ENCODE data around the gene CD99L2.

Gene CD99L2

GRCh38 chrX:150898343-150899190 lies at the start of gene CD99L2:
CD99L2 (minus strand) TSS chrX:150898668; CDS start chrX:150898588, 80 bp downstream.
- DNase-seq (ENCODE audit: low read depth, low spot score): peak; percentile 60

- no peak for DNase-seq (ENCODE audit: low read depth, low spot score)
These were observed 45.8 kb upstream of the CD99L2 start for GRCh38 chrX:150944233-150944632.

GRCh38 chrX:150942942-150943594 lies 44.6 kb upstream of the CD99L2 start:
- no peak for DNase-seq (ENCODE audit: low read depth, low spot score)

GRCh38 chrX:150941580-150941979 lies 43.1 kb upstream of the CD99L2 start:
- DNase-seq (ENCODE audit: low read depth, low spot score): no peak

GRCh38 chrX:150940844-150941495 lies 42.5 kb upstream of the CD99L2 start:
- no peak for DNase-seq (ENCODE audit: low read depth, low spot score)

- no peak for DNase-seq (ENCODE audit: low read depth, low spot score)
These were observed 38.1 kb upstream of the CD99L2 start for GRCh38 chrX:150936556-150936955.

GRCh38 chrX:150935467-150935866 lies 37.0 kb upstream of the CD99L2 start:
- no peak for DNase-seq (ENCODE audit: low read depth, low spot score)

- no peak for DNase-seq (ENCODE audit: low read depth, low spot score)
These were observed 36.0 kb upstream of the CD99L2 start for GRCh38 chrX:150934453-150934852.

- DNase-seq (ENCODE audit: low read depth, low spot score): no peak
These were observed 35.5 kb upstream of the CD99L2 start for GRCh38 chrX:150933945-150934350.

- no peak for DNase-seq (ENCODE audit: low read depth, low spot score)
These were observed 30.6 kb upstream of the CD99L2 start for GRCh38 chrX:150929058-150929457.

GRCh38 chrX:150926791-150927190 lies 28.3 kb upstream of the CD99L2 start:
- DNase-seq (ENCODE audit: low read depth, low spot score): no peak

GRCh38 chrX:150926304-150926703 lies 27.8 kb upstream of the CD99L2 start:
- DNase-seq (ENCODE audit: low read depth, low spot score): no peak

GRCh38 chrX:150919401-150919800 lies 20.9 kb upstream of the CD99L2 start:
- no peak for DNase-seq (ENCODE audit: low read depth, low spot score)

- DNase-seq (ENCODE audit: low read depth, low spot score): no peak
These were observed 15.0 kb upstream of the CD99L2 start for GRCh38 chrX:150913511-150913910.

- no peak for DNase-seq (ENCODE audit: low read depth, low spot score)
These were observed 9.0 kb upstream of the CD99L2 start for GRCh38 chrX:150907474-150907873.

GRCh38 chrX:150906694-150907093 lies 8.2 kb upstream of the CD99L2 start:
- no peak for DNase-seq (ENCODE audit: low read depth, low spot score)

GRCh38 chrX:150905293-150905692 lies 6.8 kb upstream of the CD99L2 start:
- DNase-seq (ENCODE audit: low read depth, low spot score): no peak

GRCh38 chrX:150903110-150903508 lies 4.6 kb upstream of the CD99L2 start:
- no peak for DNase-seq (ENCODE audit: low read depth, low spot score)

- DNase-seq (ENCODE audit: low read depth, low spot score): no peak
These were observed 4.1 kb upstream of the CD99L2 start for GRCh38 chrX:150902434-150903109.

GRCh38 chrX:150899191-150899757 lies 806 bp upstream of the CD99L2 start:
- DNase-seq (ENCODE audit: low read depth, low spot score): no peak

Data from smooth muscle cell of the brain vasculature (primary cell).